PC-9 (cell line): ENCODE data around the gene FAM163B. TPM values are rescaled to one million over a fixed set of nuclear protein-coding genes. Genes with fewer than 3 reads are reported as not detected.

Source experiments
- BruUV-seq: library from RNA; stranded (reverse); fragments of 400-500 nt; replicated peaks from 2 replicates; lab custom pipeline; 2021; lab: Mats Ljungman, UMichigan
- CTCF ChIA-PET: fragments of 300-600 bp; sonication (Branson Sonifier 250); formaldehyde crosslinking; loops from one replicate; lab custom pipeline; 2022; ENCODE audit warnings: antibody characterized with exemption; lab: Charles Lee
- POLR2A ChIA-PET: fragments of 300-600 bp; sonication (Branson Sonifier 250); formaldehyde crosslinking; loops from one replicate; lab custom pipeline; 2022; ENCODE audit warnings: antibody characterized with exemption; ENCODE audit not compliant: unreplicated experiment; lab: Charles Lee
- DNase-seq, 2 experiments: peaks; one replicate each; pipeline versions ENCODE4 v3.0.0 to v3.0.0-alpha.2; 2015 to 2022; ENCODE audit warnings: mixed read lengths in 1 of 2
- H2AFZ ChIP-seq: fragments of 200-600 bp; sonication (generic); 2 replicates; pipeline ENCODE4 v1.8.1; 2017; ENCODE audit warnings: antibody characterized with exemption
- H3F3A ChIP-seq: fragments of 200-600 bp; sonication (generic); 2 replicates; pipeline ENCODE4 v1.8.1; 2017; ENCODE audit warnings: antibody characterized with exemption, mild to moderate bottlenecking, low read depth; ENCODE audit not compliant: insufficient read depth
- H3K27ac ChIP-seq: fragments of 200-600 bp; sonication (generic); 2 replicates; pipeline ENCODE4 v1.6.1; 2016; ENCODE audit warnings: mixed run types
- H3K27me3 ChIP-seq: fragments of 200-600 bp; sonication (generic); 2 replicates; pipeline ENCODE4 v1.6.1; 2016; ENCODE audit warnings: low read depth, mixed run types; ENCODE audit not compliant: insufficient read depth
- H3K36me3 ChIP-seq: fragments of 200-600 bp; sonication (generic); 2 replicates; pipeline ENCODE4 v1.6.1; 2016; ENCODE audit warnings: low read depth, mixed run types
- H3K4me1 ChIP-seq: fragments of 200-600 bp; sonication (generic); replicated peaks from 2 replicates; pipeline ENCODE4 v1.6.1; 2016; ENCODE audit warnings: mixed run types; ENCODE audit not compliant: insufficient read depth
- H3K4me2 ChIP-seq: fragments of 200-600 bp; sonication (generic); 2 replicates; pipeline ENCODE4 v1.6.1; 2017; ENCODE audit warnings: mixed run types
- H3K4me3 ChIP-seq: fragments of 200-600 bp; sonication (generic); 2 replicates; pipeline ENCODE4 v1.6.1; 2016; ENCODE audit warnings: mixed run types
- H3K79me2 ChIP-seq: fragments of 200-600 bp; sonication (generic); 2 replicates; pipeline ENCODE4 v1.6.1; 2017; ENCODE audit warnings: low read depth, mixed run types
- H3K9me2 ChIP-seq: fragments of 200-600 bp; sonication (generic); 2 replicates; pipeline ENCODE4 v1.8.1; 2017; ENCODE audit warnings: mild to moderate bottlenecking; ENCODE audit not compliant: insufficient read depth
- H3K9me3 ChIP-seq: fragments of 200-600 bp; sonication (generic); 2 replicates; pipeline ENCODE4 v1.8.1; 2016; ENCODE audit warnings: low read depth; ENCODE audit not compliant: insufficient read depth
- H4K20me1 ChIP-seq: fragments of 200-600 bp; sonication (generic); 2 replicates; pipeline ENCODE4 v1.8.1; 2017; ENCODE audit not compliant: insufficient read depth
- CTCF ChIP-seq: fragments of 200-600 bp; sonication (generic); conservative IDR thresholded peaks from 2 replicates; pipeline ENCODE4 v1.6.1; 2017; ENCODE audit warnings: mixed run types, antibody characterized with exemption, mild to moderate bottlenecking, moderate library complexity
- EZH2 ChIP-seq: fragments of 200-600 bp; sonication (generic); IDR thresholded peaks from 2 replicates; pipeline ENCODE4 v1.8.0; 2017; ENCODE audit warnings: antibody characterized with exemption, low read depth
- intact Hi-C: fragments of 100-400 bp; cut with micrococcal nuclease; formaldehyde crosslinking; loops from one replicate; pipeline ENCODE4 v1.10.0; 2022; ENCODE audit not compliant: unreplicated experiment
- total RNA-seq: library from RNA; stranded (reverse); gene quantifications from 2 replicates; pipeline ENCODE4 v1.2.3, GENCODE V29; 2021

The FAM163B gene
- total RNA-seq, 1 experiment from 2014 or later, result not detected

- H3K27me3 ChIP-seq, result peaks cover 85% of the 10 kb centered on the region
- H3K9me3 ChIP-seq, result no peaks in the 10 kb centered on the region
- H3K27ac ChIP-seq, result no peak overlapping the region
- H3K36me3 ChIP-seq, result no peaks in the 10 kb centered on the region
- no peak overlapping the region for H3K4me2 ChIP-seq
- no peak for DNase-seq
- CTCF ChIA-PET, result interaction anchor here (0.6 kb wide), 1 partner anchor 123 kb away, joined by 3 read pairs; no protein-coding TSS in a partner anchor
- no peak overlapping the region for H2AFZ ChIP-seq
- H3K9me2 ChIP-seq, result no peaks in the 10 kb centered on the region
- intact Hi-C loops, result no loop called here
- POLR2A ChIA-PET, result no interaction called here
- no peaks in the 10 kb centered on the region for H3K4me1 ChIP-seq
- H3F3A ChIP-seq, result no peaks in the 10 kb centered on the region
- BruUV-seq, result no TSS peak
- no peak overlapping the region for H3K4me3 ChIP-seq
- no peaks in the 10 kb centered on the region; the same call in 1 of the 2 replicates for H4K20me1 ChIP-seq
- TF ChIP-seq EZH2 (no peak), CTCF (no peak)
- no peaks in the 10 kb centered on the region for H3K79me2 ChIP-seq
These were observed 56.1 kb downstream of the FAM163B start for GRCh38 chr9:133553123-133553522.

GRCh38 chr9:133552236-133552635 is 57.0 kb downstream of the FAM163B start:
- Histone ChIP-seq H3K27ac (no peak overlapping the region), H3K36me3 (no peaks in the 10 kb centered on the region), H3K27me3 (peaks cover 92% of the 10 kb centered on the region), H3K4me1 (no peaks in the 10 kb centered on the region), H2AFZ (no peak overlapping the region), H3K4me3 (no peak overlapping the region), H4K20me1 (no peaks in the 10 kb centered on the region; the same call in 1 of the 2 replicates), H3F3A (no peaks in the 10 kb centered on the region), H3K9me3 (no peaks in the 10 kb centered on the region), H3K4me2 (no peak overlapping the region), H3K9me2 (no peaks in the 10 kb centered on the region), H3K79me2 (no peaks in the 10 kb centered on the region)
- TF ChIP-seq CTCF (no peak), EZH2 (no peak)
- POLR2A ChIA-PET, result no interaction called here
- CTCF ChIA-PET, result no interaction called here
- intact Hi-C loops, result no loop called here
- BruUV-seq, result no TSS peak
- DNase-seq, result no peak

GRCh38 chr9:133551446-133551845 is 57.7 kb downstream of the FAM163B start:
- intact Hi-C loops, result no loop called here
- CTCF ChIA-PET, result no interaction called here

More at GRCh38 chr9:133551446-133551845, 57.7 kb downstream of the FAM163B start:
- no peak for DNase-seq
- Histone ChIP-seq H3K4me2 (no peak overlapping the region), H3K27me3 (peaks cover 93% of the 10 kb centered on the region), H3K27ac (no peak overlapping the region), H4K20me1 (no peaks in the 10 kb centered on the region; the same call in 1 of the 2 replicates), H3K4me1 (no peaks in the 10 kb centered on the region), H3F3A (no peaks in the 10 kb centered on the region), H3K9me3 (no peaks in the 10 kb centered on the region), H3K36me3 (no peaks in the 10 kb centered on the region), H3K79me2 (no peaks in the 10 kb centered on the region), H3K4me3 (no peak overlapping the region), H2AFZ (no peak overlapping the region), H3K9me2 (no peaks in the 10 kb centered on the region)
- BruUV-seq, result no TSS peak
- POLR2A ChIA-PET, result interaction anchor here (0.5 kb wide), 1 partner anchor 92 kb away, joined by 10 read pairs; no protein-coding TSS in a partner anchor
- TF ChIP-seq CTCF (no peak), EZH2 (no peak)
